Cardiac fibroblast (primary cell): ENCODE data around the gene LCT.

Experiments
- DNase-seq, 2 donors: peaks; one replicate each; pipeline versions ENCODE4 v3.0.0 to v3.0.0-alpha.2; 2010; ENCODE audit warnings: low read depth in 2 of 2
- H3K4me3 ChIP-seq, 2 donors: replicated peaks in 1 of 2; 1 replicate in 1 of 2; 2 replicates in 1 of 2; pipeline ENCODE4 v1.5.1; 2011; ENCODE audit warnings: low read depth in 2 of 2, low read length in 2 of 2, mild to moderate bottlenecking in 2 of 2, moderate library complexity in 1 of 2
- CTCF ChIP-seq: IDR thresholded peaks from one replicate; pipeline ENCODE4 v1.5.1; 2011; ENCODE audit warnings: low read depth, mild to moderate bottlenecking, low read length, inconsistent platforms

Gene LCT

GRCh38 chr2:135832891-135833290, 4.1 kb downstream of the LCT start:
- DNase-seq: no peak
- TF ChIP-seq CTCF: no peak

DNA sequence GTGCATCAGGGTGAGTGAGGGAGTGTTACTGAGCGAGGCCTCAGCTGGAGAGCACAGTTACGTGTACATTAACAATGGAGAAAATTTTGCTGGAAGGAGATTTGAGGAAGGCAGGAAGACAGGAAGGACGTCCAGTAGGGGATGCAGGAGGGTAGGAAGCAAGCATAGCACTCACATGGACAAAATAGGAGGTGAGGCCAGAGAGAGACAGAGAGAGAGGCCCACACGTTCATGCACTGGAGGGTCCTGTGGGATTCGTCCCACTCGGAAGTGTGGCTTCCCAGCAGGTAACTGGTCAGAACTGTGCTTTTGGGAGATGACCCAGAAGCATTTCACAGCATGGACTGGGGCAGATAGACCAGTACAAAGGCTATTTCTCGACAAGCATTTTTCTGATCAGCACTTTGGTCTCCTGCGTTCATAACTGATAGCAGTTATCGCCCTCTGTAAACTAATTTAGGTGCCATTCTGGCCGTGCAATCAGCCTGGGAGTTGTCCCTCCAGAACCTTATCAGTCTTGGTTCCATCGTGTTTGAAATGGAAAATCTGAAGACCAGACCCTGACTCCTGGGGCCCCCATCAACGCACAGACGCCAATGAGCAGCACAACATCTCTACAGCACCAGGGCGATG, 5.7 kb downstream of the LCT start:
- H3K4me3 ChIP-seq: no peak overlapping the region
- TF ChIP-seq CTCF: no peak
- DNase-seq: no peak

More at GRCh38 chr2:135832891-135833290, 4.1 kb downstream of the LCT start:
- H3K4me3 ChIP-seq: no peak overlapping the region

DNA sequence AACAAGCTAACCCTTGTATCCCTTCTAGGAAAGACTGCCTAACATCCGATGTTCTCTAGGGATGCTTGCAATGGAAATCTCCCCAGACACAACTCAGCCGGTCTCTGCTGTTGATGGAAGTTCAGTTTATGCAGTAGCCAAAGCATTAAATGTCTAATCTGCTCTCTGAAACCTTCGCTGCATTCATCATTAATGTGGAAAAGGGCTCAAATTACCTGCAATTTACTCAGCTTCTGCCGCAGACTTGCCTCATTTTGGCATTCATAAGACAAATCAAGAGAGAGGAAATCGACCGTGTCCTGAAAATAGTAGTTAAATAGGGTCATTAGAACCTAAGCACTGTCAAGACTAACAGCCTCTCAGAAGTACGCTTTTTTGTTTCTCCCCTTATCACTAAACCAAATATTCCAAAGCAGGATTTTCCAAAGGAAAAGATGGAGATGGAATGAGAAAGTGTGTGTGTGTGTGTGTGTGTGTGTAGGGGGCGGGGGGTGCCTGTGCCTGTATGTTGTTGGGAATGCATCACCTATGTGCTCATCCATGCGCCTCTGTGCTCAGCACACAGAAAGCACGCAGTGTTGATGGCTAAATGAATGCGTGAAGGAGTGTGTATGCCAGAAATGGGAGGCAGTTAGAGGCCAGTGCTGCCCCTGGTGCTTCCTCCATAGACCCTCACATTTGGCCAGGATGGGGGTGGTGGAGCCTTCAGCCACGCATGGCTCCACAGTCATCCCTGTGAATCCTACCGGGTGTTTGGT, 7.4 kb downstream of the LCT start:
- H3K4me3 ChIP-seq: no peak overlapping the region
- no peak for TF ChIP-seq CTCF
- DNase-seq: no peak

DNA sequence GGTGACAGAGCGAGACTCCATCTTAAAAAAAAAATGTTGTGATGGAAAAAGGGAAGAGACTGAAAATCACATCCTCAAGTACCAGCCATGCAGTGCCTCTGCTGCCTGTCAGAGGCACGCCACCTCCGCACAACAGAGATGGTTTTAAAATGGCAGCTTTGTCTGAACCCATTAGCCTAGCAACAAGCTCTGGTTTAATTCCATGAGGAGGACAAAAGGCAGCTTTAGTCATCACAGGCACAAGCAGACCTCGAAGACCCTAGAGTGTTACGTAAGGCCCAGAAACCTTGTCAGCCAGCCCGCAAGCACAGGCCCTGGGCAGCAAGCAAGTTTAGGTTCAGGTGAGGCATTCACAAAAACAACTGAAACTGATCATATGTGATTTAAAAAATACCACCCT, 10.4 kb downstream of the LCT start:
- no peak for TF ChIP-seq CTCF
- no peak for DNase-seq
- no peak overlapping the region for H3K4me3 ChIP-seq

DNA sequence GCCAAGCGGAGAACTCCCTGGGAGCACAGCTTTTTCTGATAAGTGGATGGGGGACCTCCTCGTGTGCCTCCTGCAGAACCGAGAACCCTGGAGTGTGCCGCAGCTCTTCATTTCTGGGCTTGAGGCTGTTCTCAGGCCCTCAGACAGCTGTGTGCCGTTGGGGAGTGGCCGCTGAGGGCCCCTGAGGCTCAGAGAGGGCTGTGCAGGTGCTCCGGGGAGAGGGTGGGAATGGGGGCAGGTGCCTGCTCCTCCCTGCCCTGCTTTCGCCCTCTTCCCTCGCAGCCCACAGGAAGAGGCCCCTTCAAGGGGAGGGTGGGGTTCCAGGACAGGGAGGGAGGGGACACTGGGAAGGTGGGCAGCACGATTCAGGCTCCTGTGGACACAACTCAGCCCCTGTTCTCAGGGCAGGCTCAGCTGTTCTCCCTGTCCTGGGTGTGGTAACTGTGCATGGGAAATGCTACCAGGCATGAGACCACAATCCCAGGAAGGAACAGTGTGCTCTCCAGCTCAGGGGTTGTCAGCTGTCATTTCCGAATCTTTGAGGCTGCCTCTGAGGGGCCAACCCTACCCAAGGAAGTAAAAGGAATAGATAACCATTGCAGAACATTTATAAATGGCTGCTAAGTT, 11.3 kb downstream of the LCT start:
- H3K4me3 ChIP-seq: no peak overlapping the region
- TF ChIP-seq CTCF: no peak
- no peak for DNase-seq

DNA sequence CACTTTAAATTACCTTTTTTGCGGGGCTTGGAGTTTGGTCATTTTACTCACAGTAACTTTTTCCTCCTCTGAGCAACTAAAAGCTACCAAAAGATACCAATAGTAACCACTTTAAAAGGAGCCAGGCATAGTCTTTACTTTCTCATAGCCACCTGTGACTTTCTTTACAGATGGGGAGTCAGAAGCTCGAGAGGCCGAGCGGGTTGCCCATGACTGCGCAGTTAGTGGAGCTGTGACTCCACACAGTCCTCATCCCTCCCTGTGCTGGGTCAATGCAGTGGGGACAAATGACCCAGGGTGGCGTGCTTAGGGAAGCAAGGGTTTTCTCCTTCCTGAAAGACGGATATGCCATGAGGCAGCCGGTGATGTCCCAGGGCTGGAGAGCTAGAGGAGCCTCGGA, 11.9 kb downstream of the LCT start:
- TF ChIP-seq CTCF: no peak

More for the DNA sequence above, 11.9 kb downstream of the LCT start:
- H3K4me3 ChIP-seq: no peak overlapping the region
- no peak for DNase-seq
